Muscle of leg (tissue), 11 donors: ENCODE data around the gene RSPH10B2. TPM values are rescaled to one million over a fixed set of nuclear protein-coding genes. Genes with fewer than 3 reads are reported as not detected.
"Not testable (repeated sequence)": the region's sequence is repeated elsewhere in the genome, so short reads cannot be mapped to it uniquely, and the experiment has no call there.

Experiments
- DNase-seq: peaks from one replicate; pipeline ENCODE4 v3.0.0; 2013
- H3K27ac ChIP-seq: one replicate; pipeline ENCODE4 v1.5.1; 2013; ENCODE audit warnings: mild to moderate bottlenecking, low read length, control low read depth
- H3K27me3 ChIP-seq: one replicate; pipeline ENCODE4 v1.6.1; 2013; ENCODE audit warnings: low read length; ENCODE audit not compliant: control insufficient read depth, insufficient read depth
- H3K36me3 ChIP-seq: one replicate; pipeline ENCODE4 v1.6.1; 2013; ENCODE audit warnings: low read length; ENCODE audit not compliant: control insufficient read depth, insufficient read depth
- H3K4me1 ChIP-seq: one replicate; pipeline ENCODE4 v1.6.1; 2013; ENCODE audit warnings: low read length; ENCODE audit not compliant: control insufficient read depth, insufficient read depth
- H3K4me3 ChIP-seq: one replicate; pipeline ENCODE4 v1.5.1; 2013; ENCODE audit warnings: low read length, control low read depth
- H3K9me3 ChIP-seq: replicated peaks from 2 replicates; pipeline ENCODE4 v1.6.1; 2013; ENCODE audit warnings: low read depth, low read length; ENCODE audit not compliant: control insufficient read depth
- WGBS: methylation state at CpG from one replicate; pipeline ENCODE4 v1.1.5; 2013; ENCODE audit warnings: missing lambda C conversion rate; ENCODE audit not compliant: insufficient coverage; 5-methylcytosine and 5-hydroxymethylcytosine counted together
- polyA plus RNA-seq, 8 donors: library from polyadenylated mRNA; unstranded; fragments of 120-200 nt; gene quantifications; one replicate each; pipeline versions ENCODE4 v1.2.1 to v1.2.3, GENCODE V29; 2013; ENCODE audit warnings: inconsistent platforms in 1 of 8, low replicate concordance in 1 of 8; ENCODE audit not compliant: insufficient read length in 8 of 8, insufficient read depth in 1 of 8
- total RNA-seq: library from RNA; stranded (reverse); fragments of 120-200 nt; gene quantifications from one replicate; pipeline ENCODE4 v1.2.4, GENCODE V29; 2013

Gene RSPH10B2
- total and polyA plus RNA-seq, 9 donors = 0.10 to 0.95 (median 0.47) TPM; not detected in 1

DNA sequence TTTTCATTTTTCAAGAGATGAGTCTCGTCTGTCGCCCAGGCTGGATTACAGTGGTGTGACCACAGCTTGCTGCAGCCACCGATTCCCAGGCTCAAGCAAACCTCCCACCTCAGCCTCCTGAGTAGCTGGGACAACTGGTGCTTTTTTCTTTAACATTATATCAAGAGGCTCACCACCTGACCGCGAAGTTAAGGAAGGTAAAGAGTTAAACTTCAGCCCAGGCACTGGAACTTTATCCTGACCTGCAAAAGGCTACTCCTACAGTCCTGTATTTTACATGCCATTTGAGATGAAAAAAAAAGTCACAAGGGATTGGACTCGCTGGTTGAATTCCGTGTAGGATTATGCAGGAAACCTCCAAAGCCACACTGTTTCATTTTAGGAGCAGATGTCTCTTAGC is 61.6 kb downstream of the RSPH10B2 start:
- H3K27ac ChIP-seq, H3K9me3 ChIP-seq, H3K36me3 ChIP-seq, H3K4me3 ChIP-seq, DNase-seq, H3K4me1 ChIP-seq, H3K27me3 ChIP-seq: not testable (repeated sequence)
- WGBS = no CpG with 5 or more reads among the region's 7 CpGs

DNA sequence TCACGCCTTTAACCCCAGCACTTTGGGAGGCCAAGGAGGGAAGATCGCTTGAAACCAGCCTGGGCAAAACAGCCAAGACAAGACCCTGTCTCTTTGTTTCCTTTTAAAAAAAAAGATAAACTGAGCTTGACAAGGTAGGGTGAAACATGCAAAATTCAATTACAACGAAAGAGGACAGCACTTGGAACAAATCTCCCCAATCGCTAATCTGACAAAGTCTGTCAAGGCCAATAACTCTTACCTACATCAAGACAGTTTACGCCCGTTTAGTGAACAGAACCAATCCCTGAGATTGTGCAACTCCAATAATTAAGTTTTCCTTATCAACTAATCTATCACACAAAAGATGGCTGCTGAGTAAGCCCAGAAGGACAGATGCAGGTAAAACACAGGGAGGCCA is 67.7 kb downstream of the RSPH10B2 start:
- H3K27ac ChIP-seq, H3K27me3 ChIP-seq, H3K9me3 ChIP-seq, H3K36me3 ChIP-seq, DNase-seq, H3K4me1 ChIP-seq, H3K4me3 ChIP-seq: not testable (repeated sequence)
- no CpG with 5 or more reads among the region's 6 CpGs for WGBS

DNA sequence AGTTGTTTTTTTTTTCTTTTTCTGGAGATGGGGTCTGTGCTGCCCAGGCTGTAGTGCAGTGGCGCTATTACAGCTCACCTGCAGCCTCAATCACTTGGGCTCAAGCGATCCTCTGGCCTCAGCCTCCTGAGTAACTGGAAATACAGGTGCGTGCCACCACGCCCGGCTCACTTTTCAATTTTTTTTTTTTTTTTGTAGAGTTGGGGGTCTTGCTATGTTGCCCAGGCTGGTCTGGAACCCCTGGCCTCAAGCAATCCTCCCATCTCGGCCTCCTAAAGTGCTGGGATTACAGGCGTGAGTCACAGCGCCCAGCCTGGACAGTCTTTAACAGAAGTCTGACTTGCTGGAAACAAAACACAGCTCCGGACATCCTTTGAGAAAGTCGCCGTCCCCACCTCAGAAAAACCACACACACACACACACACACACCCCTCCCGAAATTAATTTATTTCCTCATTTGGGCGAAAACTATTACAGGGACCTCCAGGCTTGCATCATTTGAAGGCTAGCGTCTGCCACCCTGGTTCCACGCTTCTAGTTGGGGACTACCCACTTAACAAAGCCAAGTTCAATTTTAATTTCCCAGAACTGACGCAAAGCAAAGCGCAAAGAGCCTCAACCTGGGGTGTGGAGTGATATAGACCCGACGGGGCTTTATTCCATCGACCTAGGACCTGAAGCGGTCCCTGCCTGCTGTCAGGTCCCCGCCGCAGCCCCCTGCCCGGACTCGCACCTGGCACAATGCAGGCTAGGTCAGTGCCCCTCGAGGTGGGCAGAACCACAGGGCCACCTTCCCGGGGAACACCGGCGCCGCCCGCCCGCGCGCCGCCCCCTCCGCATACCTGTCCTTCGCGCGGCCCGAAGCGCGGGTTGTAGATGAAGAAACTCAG is 71.6 kb downstream of the RSPH10B2 start:
- not testable (repeated sequence) for H3K4me1 ChIP-seq, H3K9me3 ChIP-seq, H3K36me3 ChIP-seq, H3K27ac ChIP-seq, H3K27me3 ChIP-seq, DNase-seq
- no CpG with 5 or more reads among the region's 42 CpGs for WGBS
- H3K4me3 ChIP-seq = peak overlapping the region; percentile 21

DNA sequence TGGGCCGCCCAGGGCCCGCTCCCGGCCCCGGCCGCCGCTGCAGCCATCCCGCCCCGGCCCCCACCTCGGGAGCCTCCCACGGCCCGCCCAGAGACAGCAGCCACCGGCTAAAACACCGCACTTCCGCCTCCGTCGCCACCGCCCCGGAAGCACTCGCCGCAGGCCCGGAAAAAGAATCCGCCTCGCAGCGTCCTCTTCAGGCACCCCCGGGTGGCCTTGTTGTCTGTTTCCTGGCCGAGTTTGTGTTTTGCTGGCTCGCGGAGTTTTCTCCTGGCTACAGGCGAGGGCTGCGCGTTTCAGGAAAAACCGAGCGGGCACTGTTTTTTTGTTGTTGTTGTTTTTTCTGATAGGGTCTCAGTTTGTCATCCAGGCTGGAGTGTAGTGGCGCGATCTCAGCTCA is 72.2 kb downstream of the RSPH10B2 start, which contains the start of gene CCZ1B:
TSS of gene CCZ1B (minus strand) at position 125 of the 400 bp plus-strand sequence. CDS start at position 47, 78 bp downstream.
- not testable (repeated sequence) for H3K9me3 ChIP-seq, H3K4me1 ChIP-seq, H3K36me3 ChIP-seq, H3K27me3 ChIP-seq
- H3K27ac ChIP-seq = peak within 1 kb of the TSS; percentile 20
- peak within 1 kb of the TSS; percentile 53 for H3K4me3 ChIP-seq
- under 1% methylated on average over 14 of the region's 35 CpGs for WGBS
- peak; percentile 82 for DNase-seq

DNA sequence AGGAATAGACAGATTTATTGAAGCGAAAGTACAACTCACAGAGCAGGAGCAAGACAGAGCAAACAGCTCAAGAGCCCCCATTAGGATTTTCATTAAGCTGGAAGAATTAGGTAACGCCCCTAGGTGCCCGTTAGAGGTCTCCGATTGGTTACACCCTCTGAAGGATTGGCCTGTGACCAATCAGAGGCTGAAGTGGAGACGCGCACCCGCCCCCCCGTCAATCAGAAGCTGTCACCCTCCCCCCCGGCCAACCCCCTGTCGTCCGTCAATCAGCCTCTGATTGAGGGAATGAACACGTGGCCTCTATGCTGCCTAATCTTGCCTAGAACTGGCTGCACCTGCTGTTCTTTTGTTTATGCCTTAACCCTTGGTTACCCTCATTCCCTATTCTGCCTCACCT is 73.3 kb downstream of the RSPH10B2 start:
- peaks cover 12% of the 10 kb centered on the region for H3K27me3 ChIP-seq
- not testable (repeated sequence) for H3K4me1 ChIP-seq, H3K9me3 ChIP-seq, H3K36me3 ChIP-seq, H3K27ac ChIP-seq, H3K4me3 ChIP-seq
- peak; percentile 13 for DNase-seq
- 35% methylated on average over 4 of the region's 12 CpGs for WGBS

- peaks cover 14% of the 10 kb centered on the region for H3K27me3 ChIP-seq
- 61% methylated on average over 2 of the region's 5 CpGs for WGBS
- not testable (repeated sequence) for H3K4me1 ChIP-seq, DNase-seq, H3K9me3 ChIP-seq, H3K4me3 ChIP-seq, H3K27ac ChIP-seq, H3K36me3 ChIP-seq
Observed at GRCh38 chr7:6829616-6830015, 75.7 kb downstream of the RSPH10B2 start.

DNA sequence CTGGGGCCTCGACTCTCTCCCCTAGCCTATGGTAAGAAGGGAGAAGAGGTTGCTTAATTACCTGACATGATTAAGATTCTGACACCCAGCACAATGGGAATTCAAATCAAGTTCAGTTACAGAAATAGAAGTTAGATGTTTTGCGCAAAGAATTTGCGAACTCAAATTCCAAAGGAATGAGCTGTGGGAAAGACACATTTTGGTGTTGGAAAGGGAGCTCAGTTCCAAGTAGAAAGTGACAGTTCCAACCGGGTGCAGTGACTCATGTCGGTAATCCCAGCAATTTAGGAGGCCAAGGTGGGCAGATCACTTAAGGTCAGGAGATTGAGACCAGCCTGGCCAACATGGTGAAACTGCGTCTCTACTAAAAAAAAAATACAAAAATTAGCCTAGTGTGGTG is 76.1 kb downstream of the RSPH10B2 start:
- H3K36me3 ChIP-seq, DNase-seq, H3K4me1 ChIP-seq, H3K4me3 ChIP-seq, H3K9me3 ChIP-seq, H3K27ac ChIP-seq: not testable (repeated sequence)
- peaks cover 14% of the 10 kb centered on the region for H3K27me3 ChIP-seq
- 89% methylated on average over 4 of the region's 6 CpGs for WGBS

GRCh38 chr7:6831018-6831725 is 77.3 kb downstream of the RSPH10B2 start:
- H3K9me3 ChIP-seq = no peaks in the 10 kb centered on the region
- no peak for DNase-seq

GRCh38 chr7:6833636-6834035 is 79.7 kb downstream of the RSPH10B2 start:
- Histone ChIP-seq H3K4me3 (no peak overlapping the region), H3K9me3 (no peaks in the 10 kb centered on the region), H3K27ac (no peak overlapping the region), H3K27me3 (peaks cover 12% of the 10 kb centered on the region), H3K36me3 (no peaks in the 10 kb centered on the region), H3K4me1 (no peaks in the 10 kb centered on the region)
- DNase-seq = no peak
- no CpG with 5 or more reads among the region's 6 CpGs for WGBS

More at GRCh38 chr7:6831018-6831725, 77.3 kb downstream of the RSPH10B2 start:
- Histone ChIP-seq H3K4me1 (no peaks in the 10 kb centered on the region), H3K27ac (no peak overlapping the region), H3K4me3 (no peak overlapping the region), H3K36me3 (no peaks in the 10 kb centered on the region), H3K27me3 (peaks cover 14% of the 10 kb centered on the region)
- 86% methylated on average over 5 of the region's 7 CpGs for WGBS

GRCh38 chr7:6835521-6835920 is 81.6 kb downstream of the RSPH10B2 start:
- H3K36me3 ChIP-seq, H3K9me3 ChIP-seq, H3K4me3 ChIP-seq, H3K27ac ChIP-seq, H3K27me3 ChIP-seq, H3K4me1 ChIP-seq: not testable (repeated sequence)
- WGBS = 29% methylated on average over 1 of the region's 3 CpGs
- DNase-seq = peak; percentile 3
